HUES64 (cell line): Measurements from ENCODE around the gene JAKMIP1.

Experiments used
- H3K27ac ChIP-seq: 2 replicates; pipeline ENCODE4 v1.7.0; 2013; ENCODE audit warnings: low read depth, low read length, inconsistent platforms
- H3K27me3 ChIP-seq: 2 replicates; pipeline ENCODE4 v1.6.1; 2013; ENCODE audit warnings: mild to moderate bottlenecking, low read length; ENCODE audit not compliant: insufficient read depth
- H3K36me3 ChIP-seq: 2 replicates; pipeline ENCODE4 v1.6.1; 2013; ENCODE audit warnings: mild to moderate bottlenecking, low read length; ENCODE audit not compliant: insufficient read depth
- H3K4me1 ChIP-seq: 2 replicates; pipeline ENCODE4 v1.6.1; 2013; ENCODE audit warnings: mild to moderate bottlenecking, low read length, moderate library complexity; ENCODE audit not compliant: insufficient read depth
- H3K4me3 ChIP-seq: 2 replicates; pipeline ENCODE4 v1.5.1; 2013; ENCODE audit warnings: mild to moderate bottlenecking, low read length, moderate library complexity
- H3K9ac ChIP-seq: 2 replicates; pipeline ENCODE4 v1.6.1; 2013; ENCODE audit warnings: mild to moderate bottlenecking, low read depth, low read length
- H3K9me3 ChIP-seq: 2 replicates; pipeline ENCODE4 v1.6.1; 2013; ENCODE audit warnings: low read depth, low read length; ENCODE audit not compliant: insufficient read depth
- WGBS: fragments of 150-250, 120-280 bp; methylation state at CpG from one replicate; pipeline ENCODE4 v1.1.7; 2013; ENCODE audit warnings: missing lambda C conversion rate; 5-methylcytosine and 5-hydroxymethylcytosine counted together

JAKMIP1 gene

GRCh38 chr4:6017800-6018199 is 182.5 kb downstream of the JAKMIP1 start:
- Histone ChIP-seq H3K4me3 (no peak overlapping the region), H3K9me3 (no peaks in the 10 kb centered on the region), H3K27ac (no peak overlapping the region), H3K4me1 (peaks cover 5% of the 10 kb centered on the region; the same call in 1 of the 2 replicates), H3K27me3 (no peaks in the 10 kb centered on the region), H3K36me3 (no peaks in the 10 kb centered on the region), H3K9ac (no peak overlapping the region)
- 93% methylated on average over 11 of the region's 11 CpGs for WGBS

GRCh38 chr4:6017030-6017429 is 183.3 kb downstream of the JAKMIP1 start:
- H3K9ac ChIP-seq = no peak overlapping the region
- peaks cover 5% of the 10 kb centered on the region; the same call in 1 of the 2 replicates for H3K4me1 ChIP-seq
- H3K9me3 ChIP-seq = no peaks in the 10 kb centered on the region
- no peaks in the 10 kb centered on the region for H3K36me3 ChIP-seq
- no peaks in the 10 kb centered on the region for H3K27me3 ChIP-seq
- no peak overlapping the region for H3K4me3 ChIP-seq
- 83% methylated on average over 10 of the region's 10 CpGs for WGBS
- H3K27ac ChIP-seq = no peak overlapping the region

GRCh38 chr4:6013564-6013963 is 186.8 kb downstream of the JAKMIP1 start:
- H3K4me3 ChIP-seq = no peak overlapping the region
- peaks cover 17% of the 10 kb centered on the region for H3K27me3 ChIP-seq
- no peak overlapping the region for H3K9ac ChIP-seq
- 93% methylated on average over 12 of the region's 12 CpGs for WGBS
- H3K36me3 ChIP-seq = no peaks in the 10 kb centered on the region
- no peak overlapping the region for H3K27ac ChIP-seq
- no peaks in the 10 kb centered on the region for H3K4me1 ChIP-seq
- no peaks in the 10 kb centered on the region for H3K9me3 ChIP-seq

- Histone ChIP-seq H3K27ac (no peak overlapping the region), H3K4me1 (no peaks in the 10 kb centered on the region), H3K27me3 (peaks cover 30% of the 10 kb centered on the region), H3K9ac (no peak overlapping the region), H3K36me3 (no peaks in the 10 kb centered on the region), H3K4me3 (no peak overlapping the region), H3K9me3 (no peaks in the 10 kb centered on the region)
- 88% methylated on average over 5 of the region's 5 CpGs for WGBS
These were observed 188.1 kb downstream of the JAKMIP1 start for GRCh38 chr4:6012200-6012599.

- Histone ChIP-seq H3K27ac (no peak overlapping the region), H3K9me3 (no peaks in the 10 kb centered on the region), H3K4me1 (no peaks in the 10 kb centered on the region), H3K4me3 (no peak overlapping the region), H3K36me3 (no peaks in the 10 kb centered on the region), H3K27me3 (peaks cover 36% of the 10 kb centered on the region), H3K9ac (no peak overlapping the region)
- WGBS = 74% methylated on average over 8 of the region's 8 CpGs
These were observed 188.7 kb downstream of the JAKMIP1 start for GRCh38 chr4:6011686-6012085.

GRCh38 chr4:6011271-6011671 is 189.1 kb downstream of the JAKMIP1 start:
- Histone ChIP-seq H3K9ac (no peak overlapping the region), H3K4me3 (no peak overlapping the region), H3K4me1 (0 out of 2 replicates have a peak, but pooled peaks cover under 1% of the 10 kb centered on the region), H3K9me3 (no peaks in the 10 kb centered on the region), H3K27me3 (peaks cover 40% of the 10 kb centered on the region), H3K36me3 (no peaks in the 10 kb centered on the region), H3K27ac (no peak overlapping the region)
- 91% methylated on average over 11 of the region's 12 CpGs for WGBS

- H3K9ac ChIP-seq = no peak overlapping the region
- no peaks in the 10 kb centered on the region for H3K9me3 ChIP-seq
- H3K4me1 ChIP-seq = 0 out of 2 replicates have a peak, but pooled peaks cover 4% of the 10 kb centered on the region
- H3K36me3 ChIP-seq = no peaks in the 10 kb centered on the region
- H3K27ac ChIP-seq = no peak overlapping the region
- H3K4me3 ChIP-seq = no peak overlapping the region
- 89% methylated on average over 2 of the region's 3 CpGs for WGBS
- H3K27me3 ChIP-seq = peaks cover 43% of the 10 kb centered on the region
These were observed 189.6 kb downstream of the JAKMIP1 start for GRCh38 chr4:6010789-6011188.

GRCh38 chr4:6009452-6009851 is 190.9 kb downstream of the JAKMIP1 start:
- no peak overlapping the region for H3K4me3 ChIP-seq
- H3K27ac ChIP-seq = no peak overlapping the region
- no peaks in the 10 kb centered on the region for H3K9me3 ChIP-seq
- no peaks in the 10 kb centered on the region for H3K36me3 ChIP-seq
- no peak overlapping the region for H3K9ac ChIP-seq
- H3K27me3 ChIP-seq = peaks cover 44% of the 10 kb centered on the region
- H3K4me1 ChIP-seq = 0 out of 2 replicates have a peak, but pooled peaks cover 4% of the 10 kb centered on the region
- WGBS = 61% methylated on average over 8 of the region's 8 CpGs

- H3K27me3 ChIP-seq = peaks cover 44% of the 10 kb centered on the region
- H3K9ac ChIP-seq = no peak overlapping the region
- H3K4me1 ChIP-seq = 0 out of 2 replicates have a peak, but pooled peaks cover 4% of the 10 kb centered on the region
- WGBS = 91% methylated on average over 19 of the region's 19 CpGs
- no peak overlapping the region for H3K27ac ChIP-seq
- no peak overlapping the region for H3K4me3 ChIP-seq
- H3K9me3 ChIP-seq = no peaks in the 10 kb centered on the region
- H3K36me3 ChIP-seq = no peaks in the 10 kb centered on the region
These were observed 191.5 kb downstream of the JAKMIP1 start for GRCh38 chr4:6008766-6009385.

- Histone ChIP-seq H3K4me3 (peak overlapping the region; percentile 40), H3K27me3 (peaks cover 44% of the 10 kb centered on the region), H3K27ac (no peak overlapping the region), H3K36me3 (no peaks in the 10 kb centered on the region), H3K9me3 (no peaks in the 10 kb centered on the region), H3K4me1 (0 out of 2 replicates have a peak, but pooled peaks cover 4% of the 10 kb centered on the region), H3K9ac (no peak overlapping the region)
- WGBS = 12% methylated on average over 54 of the region's 54 CpGs
These were observed 192.2 kb downstream of the JAKMIP1 start for GRCh38 chr4:6008092-6008551.

- 93% methylated on average over 4 of the region's 4 CpGs for WGBS
- Histone ChIP-seq H3K36me3 (no peaks in the 10 kb centered on the region), H3K4me3 (no peak overlapping the region), H3K9me3 (no peaks in the 10 kb centered on the region), H3K27ac (no peak overlapping the region), H3K27me3 (peaks cover 43% of the 10 kb centered on the region), H3K9ac (no peak overlapping the region), H3K4me1 (0 out of 2 replicates have a peak, but pooled peaks cover 4% of the 10 kb centered on the region)
These were observed 195.2 kb downstream of the JAKMIP1 start for GRCh38 chr4:6005175-6005574.
